Endothelial cell of umbilical vein (primary cell): ENCODE results near the gene EFR3B. TPM values are rescaled to one million over a fixed set of nuclear protein-coding genes. Genes with fewer than 3 reads are reported as not detected.

Experiments used
- BruUV-seq: library from RNA; stranded (reverse); fragments of 400-500 nt; replicated peaks from 2 replicates; lab custom pipeline; 2021; lab: Mats Ljungman, UMichigan
- CTCF ChIA-PET: fragments of 300-600, 350-600 bp; sonication (Branson Sonifier 250); formaldehyde crosslinking; loops from one replicate; lab custom pipeline; 2021; ENCODE audit warnings: antibody characterized with exemption, inconsistent platforms; lab: Charles Lee
- POLR2A ChIA-PET: fragments of 300-600, 350-600 bp; sonication (Branson Sonifier 250); formaldehyde crosslinking; loops from one replicate; lab custom pipeline; 2021; ENCODE audit warnings: antibody characterized with exemption, inconsistent platforms; lab: Charles Lee
- DNase-seq: peaks from one replicate; pipeline ENCODE4 v3.0.0-alpha.2; 2011; ENCODE audit warnings: low read depth, low spot score
- FAIRE-seq: peaks from 2 replicates; lab custom pipeline; 2011; peaks lifted over from hg19 to GRCh38; lab: Jason Lieb, UNC
- H2AFZ ChIP-seq: 2 replicates; pipeline ENCODE4 v1.6.0; 2012; ENCODE audit warnings: low read depth, low read length, control low read depth, inconsistent platforms
- H3K27ac ChIP-seq: 2 replicates; pipeline ENCODE4 v1.5.1; 2011; ENCODE audit warnings: low read depth, mild to moderate bottlenecking, control low read depth, low read length, moderate library complexity; ENCODE audit not compliant: insufficient read depth
- H3K27me3 ChIP-seq, 2 experiments: 2 replicates each; pipeline versions ENCODE4 v1.6.0 to v1.6.1; 2011; ENCODE audit warnings: low read length in 2 of 2, mixed read lengths in 1 of 2; ENCODE audit not compliant: control insufficient read depth in 2 of 2, insufficient read depth in 2 of 2
- H3K36me3 ChIP-seq, 2 experiments: 2 replicates in 1 of 2; 3 replicates in 1 of 2; pipeline ENCODE4 v1.5.1; 2011; ENCODE audit warnings: low read length in 2 of 2, mild to moderate bottlenecking in 1 of 2, moderate library complexity in 1 of 2; ENCODE audit not compliant: control insufficient read depth in 2 of 2, insufficient read depth in 2 of 2; ENCODE audit errors: extremely low read depth in 1 of 2
- H3K4me1 ChIP-seq: 3 replicates; pipeline ENCODE4 v1.5.1; 2011; ENCODE audit warnings: mild to moderate bottlenecking, low read length; ENCODE audit not compliant: control insufficient read depth, insufficient read depth; ENCODE audit errors: extremely low read depth
- H3K4me2 ChIP-seq: 2 replicates; pipeline ENCODE4 v1.6.1; 2011; ENCODE audit warnings: low read length, control low read depth, mixed read lengths; ENCODE audit not compliant: insufficient read depth
- H3K4me3 ChIP-seq, 3 experiments: fragments of 200-600 bp in 1 of 3; sonication (generic), shearing (Covaris generic) in 1 of 3; replicated peaks in 1 of 3; 2 replicates each; pipeline ENCODE4 v1.5.1; 2011 to 2016; ENCODE audit warnings: control low read depth in 3 of 3, low read length in 3 of 3, mild to moderate bottlenecking in 2 of 3, inconsistent platforms in 1 of 3, low read depth in 1 of 3, moderate library complexity in 1 of 3; ENCODE audit not compliant: insufficient read depth in 1 of 3
- H3K79me2 ChIP-seq: 2 replicates; pipeline ENCODE4 v1.6.0; 2012; ENCODE audit warnings: low read length, inconsistent platforms; ENCODE audit not compliant: control insufficient read depth, insufficient read depth
- H3K9ac ChIP-seq: replicated peaks from 2 replicates; pipeline ENCODE3; 2011; ENCODE audit warnings: low read length, control low read depth; ENCODE audit not compliant: insufficient read depth; ENCODE audit errors: extremely low read depth
- H3K9me1 ChIP-seq: replicated peaks from 3 replicates; pipeline ENCODE4 v1.6.0; 2011; ENCODE audit warnings: mild to moderate bottlenecking, low read length; ENCODE audit not compliant: control insufficient read depth, insufficient read depth; ENCODE audit errors: extremely low read depth
- H3K9me3 ChIP-seq: replicated peaks from 2 replicates; pipeline ENCODE4 v1.5.1; 2012; ENCODE audit warnings: low read length, inconsistent platforms; ENCODE audit not compliant: control insufficient read depth, insufficient read depth
- H4K20me1 ChIP-seq: replicated peaks from 2 replicates; pipeline ENCODE3; 2011; ENCODE audit warnings: mild to moderate bottlenecking, low read length; ENCODE audit not compliant: control insufficient read depth, insufficient read depth; ENCODE audit errors: extremely low read depth
- EZH2 ChIP-seq: IDR thresholded peaks from 2 replicates; pipeline ENCODE4 v1.6.1; 2012; ENCODE audit warnings: borderline replicate concordance, low read depth, mild to moderate bottlenecking, moderate library complexity, low read length, inconsistent platforms; ENCODE audit not compliant: severe bottlenecking
- FOS ChIP-seq: IDR thresholded peaks from 2 replicates; pipeline ENCODE4 v1.6.1; 2011; ENCODE audit warnings: mild to moderate bottlenecking, low read length, moderate library complexity, borderline replicate concordance; ENCODE audit not compliant: insufficient read depth
- GATA2 ChIP-seq: IDR thresholded peaks from 2 replicates; pipeline ENCODE4 v1.7.0; 2011; ENCODE audit warnings: low read depth, mild to moderate bottlenecking, moderate library complexity, mixed read lengths, low read length; ENCODE audit not compliant: insufficient read length, insufficient read depth
- JUN ChIP-seq: IDR thresholded peaks from 2 replicates; pipeline ENCODE4 v1.6.1; 2011; ENCODE audit warnings: borderline replicate concordance, low read depth; ENCODE audit not compliant: insufficient read length, insufficient read depth
- MYC ChIP-seq: IDR thresholded peaks from one replicate; pipeline ENCODE4 v1.6.1; 2011; ENCODE audit warnings: mild to moderate bottlenecking, low read depth, low read length
- POLR2A ChIP-seq: IDR thresholded peaks from 2 replicates; pipeline ENCODE4 v1.6.1; 2012; ENCODE audit warnings: low read depth, mild to moderate bottlenecking, control low read depth, low read length
- POLR2AphosphoS5 ChIP-seq: IDR thresholded peaks from 2 replicates; pipeline ENCODE4 v1.6.1; 2012; ENCODE audit warnings: low read depth, mild to moderate bottlenecking, control low read depth, low read length, moderate library complexity; ENCODE audit not compliant: insufficient read depth
- dilution Hi-C: fragments of 300-500 bp; cut with MboI; formaldehyde crosslinking; loops from one replicate; pipeline ENCODE4 v1.15.0; 2019; ENCODE audit warnings: low sequenced_read_pairs; ENCODE audit not compliant: extremely low pct_ligation_motif_present
- intact Hi-C: fragments of 100-400 bp; cut with micrococcal nuclease; formaldehyde crosslinking; loops from one replicate; pipeline ENCODE4 v1.10.0; 2022
- polyA plus RNA-seq, 4 experiments: library from polyadenylated mRNA; depleted of rRNA in 3 of 4; stranded (reverse) in 3 of 4; unstranded in 1 of 4; fragments of >200 nt; gene quantifications; 2 replicates each; pipeline versions ENCODE4 v1.2.1 to v1.2.3, GENCODE V29; 2011 to 2012; ENCODE audit warnings: missing spikeins in 1 of 4
- total RNA-seq: library from RNA; stranded (reverse); gene quantifications from 2 replicates; pipeline ENCODE4 v1.2.3, GENCODE V29; 2021
- TF ChIP-seq, protein P1 (sequence below): IDR thresholded peaks from 2 replicates; pipeline ENCODE4 v1.6.1; 2011; ENCODE audit not compliant: insufficient read depth, insufficient read length

EFR3B gene
- total and polyA plus RNA-seq, 2 donors (not counting 3 experiments of a cell fraction or from before 2014, with no cell fraction given), result 0.15 to 0.77 TPM

DNA sequence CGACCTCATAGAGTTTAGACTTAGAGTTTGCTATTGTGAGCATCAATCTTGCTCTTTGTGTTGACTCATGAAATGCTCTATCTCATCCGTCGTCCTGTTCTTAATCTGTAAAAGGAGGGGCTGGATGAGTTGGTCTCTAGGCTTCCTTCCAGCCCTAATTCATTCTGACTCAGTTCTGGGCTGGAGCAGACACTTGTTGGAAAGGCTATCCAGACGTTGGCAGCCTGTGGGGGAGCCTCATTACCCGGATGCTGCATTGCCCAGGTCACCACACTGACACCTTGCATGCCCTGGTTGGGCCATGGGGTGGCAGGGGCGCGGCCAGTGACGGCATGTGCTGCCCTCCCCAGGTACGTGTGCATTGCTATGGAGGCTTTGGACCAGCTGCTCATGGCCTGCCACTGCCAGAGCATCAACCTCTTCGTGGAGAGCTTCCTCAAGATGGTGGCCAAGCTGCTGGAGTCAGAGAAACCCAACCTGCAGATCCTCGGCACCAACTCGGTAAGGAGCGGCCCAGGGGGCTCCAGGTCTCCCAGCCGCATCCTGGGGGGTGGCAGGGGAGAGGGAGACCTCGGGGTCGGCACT lies 61.5 kb downstream of the EFR3B start:
- H3K36me3 ChIP-seq, result no peaks in the 10 kb centered on the region
- dilution Hi-C loops, result no loop called here
- no peaks in the 10 kb centered on the region for H4K20me1 ChIP-seq
- H2AFZ ChIP-seq, result no peak overlapping the region
- FAIRE-seq (no peak), DNase-seq (no peak)
- TF ChIP-seq GATA2 (no peak), MYC (no peak), JUN (no peak), EZH2 (no peak), FOS (peak; percentile 8), POLR2A (no peak), POLR2AphosphoS5 (no peak)
- TF ChIP-seq, protein P1, sequence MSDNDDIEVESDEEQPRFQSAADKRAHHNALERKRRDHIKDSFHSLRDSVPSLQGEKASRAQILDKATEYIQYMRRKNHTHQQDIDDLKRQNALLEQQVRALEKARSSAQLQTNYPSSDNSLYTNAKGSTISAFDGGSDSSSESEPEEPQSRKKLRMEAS, result no peak
- ChIA-PET CTCF (no interaction called here), POLR2A (no interaction called here)
- peaks cover 0 to 7% of the 10 kb centered on the region in 2 experiments for H3K27me3 ChIP-seq
- no TSS peak for BruUV-seq
- H3K4me1 ChIP-seq, result peaks cover 7% of the 10 kb centered on the region
- H3K4me3 ChIP-seq, result no peak overlapping the region
- H3K79me2 ChIP-seq, result no peaks in the 10 kb centered on the region
- no peak overlapping the region for H3K9ac ChIP-seq
- H3K4me2 ChIP-seq, result no peak overlapping the region
- H3K9me3 ChIP-seq, result no peaks in the 10 kb centered on the region
- no peak overlapping the region for H3K27ac ChIP-seq
- intact Hi-C loops, result no loop called here
- no peaks in the 10 kb centered on the region for H3K9me1 ChIP-seq
